PFSK-1 (cell line): ENCODE data around the gene ALS2. TPM values are rescaled to one million over a fixed set of nuclear protein-coding genes. Genes with fewer than 3 reads are reported as not detected.

Experiments
- FOXP2 ChIP-seq: optimal IDR thresholded peaks from 2 replicates; pipeline ENCODE3; 2011; ENCODE audit warnings: borderline replicate concordance, control low read depth, inconsistent platforms; ENCODE audit not compliant: insufficient read depth; ENCODE audit errors: extremely low read length, extremely low read depth
- POLR2AphosphoS5 ChIP-seq: IDR thresholded peaks from 2 replicates; pipeline ENCODE4 v1.6.1; 2012; ENCODE audit warnings: low read depth, mild to moderate bottlenecking, control low read depth, low read length, moderate library complexity
- REST ChIP-seq, 2 experiments: IDR thresholded peaks; 2 replicates each; pipeline versions ENCODE4 v1.6.1 to v1.8.0; 2011 to 2012; ENCODE audit warnings: low read depth in 2 of 2, low read length in 2 of 2, control low read depth in 1 of 2, inconsistent platforms in 1 of 2, mild to moderate bottlenecking in 1 of 2, moderate library complexity in 1 of 2; ENCODE audit not compliant: insufficient read depth in 1 of 2
- SIN3A ChIP-seq: IDR thresholded peaks from 2 replicates; pipeline ENCODE4 v1.6.1; 2012; ENCODE audit warnings: mild to moderate bottlenecking, low read length, moderate library complexity, borderline replicate concordance; ENCODE audit not compliant: insufficient read depth
- TAF1 ChIP-seq: IDR thresholded peaks from 2 replicates; pipeline ENCODE4 v1.6.1; 2012; ENCODE audit warnings: low read length, control low read depth, borderline replicate concordance; ENCODE audit not compliant: insufficient read depth
- polyA plus RNA-seq: library from polyadenylated mRNA; unstranded; fragments of >200 nt; gene quantifications from one replicate; pipeline ENCODE4 v1.2.1, GENCODE V29; 2012; ENCODE audit warnings: low read depth, missing spikeins; ENCODE audit not compliant: insufficient read length

Gene ALS2
- polyA plus RNA-seq: 5.6 TPM

- TF ChIP-seq POLR2AphosphoS5: peak; percentile 80
- TF ChIP-seq REST (IDR thresholded peaks at IDR 0.05; ENCODE audit: insufficient read depth in 1 of 2, low read depth in 2 of 2, low read length in 2 of 2): no peak
- 0 out of 2 replicates have a peak, but pooled peaks have one; percentile 21 for TF ChIP-seq TAF1
- peak; percentile 14 for TF ChIP-seq FOXP2
- TF ChIP-seq SIN3A: no peak
These were observed at the start of gene ALS2 for GRCh38 chr2:201780674-201781493. Gene ALS2, minus strand, starts transcription at chr2:201780933. Its CDS starts 12,048 bp downstream, at chr2:201768885.

DNA sequence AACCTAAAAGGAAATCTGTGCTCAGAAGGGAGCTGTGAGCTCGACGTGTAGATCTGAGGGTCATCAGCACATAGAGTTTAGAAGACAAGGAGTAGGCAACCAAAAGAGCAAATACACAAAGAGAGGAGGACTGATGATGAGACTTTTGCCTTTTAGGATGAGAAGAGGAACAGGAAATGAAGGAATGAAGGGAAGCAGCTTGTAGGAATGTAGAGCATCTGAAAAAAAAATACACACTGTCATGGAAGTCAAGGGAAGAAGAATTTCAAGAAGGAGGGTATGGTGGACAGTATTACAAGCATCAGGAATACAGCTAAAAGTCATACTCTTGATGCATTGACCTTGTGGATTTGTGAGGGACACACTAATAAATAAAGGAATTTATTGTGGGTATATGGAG, 47.5 kb upstream of the ALS2 start:
- no peak for TF ChIP-seq TAF1
- no peak for TF ChIP-seq POLR2AphosphoS5
- TF ChIP-seq FOXP2: no peak
- no peak for TF ChIP-seq SIN3A
- TF ChIP-seq REST (IDR thresholded peaks at IDR 0.05; ENCODE audit: insufficient read depth in 1 of 2, low read depth in 2 of 2, low read length in 2 of 2): no peak

DNA sequence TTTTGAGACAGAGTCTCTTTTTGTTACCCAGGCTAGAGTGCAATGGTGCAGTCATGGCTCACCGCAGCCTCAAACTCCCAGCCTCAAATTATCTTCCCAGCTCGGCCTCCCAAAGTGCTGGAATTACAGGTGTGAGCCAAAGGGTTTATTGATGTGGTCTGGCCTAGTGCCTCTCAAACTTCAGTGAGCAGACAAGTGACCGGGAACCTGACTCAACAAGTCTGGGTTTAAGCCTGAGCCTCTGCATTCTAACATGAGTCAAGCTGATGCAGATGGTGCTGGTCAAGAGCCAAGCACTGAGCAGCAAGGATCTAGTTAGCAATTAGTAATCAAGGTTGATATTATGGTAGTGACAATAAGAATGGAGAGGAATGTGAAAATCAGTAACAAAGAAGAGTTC, 46.9 kb upstream of the ALS2 start:
- no peak for TF ChIP-seq POLR2AphosphoS5
- TF ChIP-seq REST (IDR thresholded peaks at IDR 0.05; ENCODE audit: insufficient read depth in 1 of 2, low read depth in 2 of 2, low read length in 2 of 2): no peak
- no peak for TF ChIP-seq TAF1
- TF ChIP-seq FOXP2: no peak
- TF ChIP-seq SIN3A: no peak

GRCh38 chr2:201824212-201824611, 43.5 kb upstream of the ALS2 start:
- no peak for TF ChIP-seq REST (IDR thresholded peaks at IDR 0.05; ENCODE audit: insufficient read depth in 1 of 2, low read depth in 2 of 2, low read length in 2 of 2)
- no peak for TF ChIP-seq FOXP2
- TF ChIP-seq SIN3A: no peak
- no peak for TF ChIP-seq TAF1
- TF ChIP-seq POLR2AphosphoS5: no peak

- TF ChIP-seq POLR2AphosphoS5 (no peak), REST (IDR thresholded peaks at IDR 0.05; ENCODE audit: insufficient read depth in 1 of 2, low read depth in 2 of 2, low read length in 2 of 2) (no peak), FOXP2 (no peak), SIN3A (no peak), TAF1 (no peak)
These were observed 40.3 kb upstream of the ALS2 start for GRCh38 chr2:201821080-201821479.
